OCI-LY1 (cell line): ENCODE data around the gene PNRC1.
"Not testable (repeated sequence)": the region's sequence is repeated elsewhere in the genome, so short reads cannot be mapped to it uniquely, and the experiment has no call there.

ENCODE experiments used
- H2AFZ ChIP-seq: fragments of 200-600 bp; sonication (generic), shearing (Covaris generic); 2 replicates; pipeline ENCODE4 v1.6.0; 2014; ENCODE audit warnings: antibody characterized with exemption, mild to moderate bottlenecking, low read length
- H3F3A ChIP-seq: fragments of 200-600 bp; sonication (generic), shearing (Covaris generic); 2 replicates; pipeline ENCODE4 v1.6.0; 2014; ENCODE audit warnings: mild to moderate bottlenecking, antibody characterized with exemption, low read length, moderate library complexity; ENCODE audit not compliant: insufficient read depth
- H3K27ac ChIP-seq: fragments of 200-600 bp; sonication (generic); 2 replicates; pipeline ENCODE4 v1.5.1; 2014; ENCODE audit warnings: low read length, mixed run types, mild to moderate bottlenecking, low read depth; ENCODE audit not compliant: poor library complexity, severe bottlenecking
- H3K27me3 ChIP-seq: fragments of 200-600 bp; sonication (generic); 2 replicates; pipeline ENCODE4 v1.6.0; 2014; ENCODE audit warnings: antibody characterized with exemption, mild to moderate bottlenecking, low read length, moderate library complexity; ENCODE audit not compliant: insufficient read depth
- H3K36me3 ChIP-seq: fragments of 200-600 bp; sonication (generic); 2 replicates; pipeline ENCODE4 v1.6.1; 2014; ENCODE audit warnings: mild to moderate bottlenecking, antibody characterized with exemption, low read length, moderate library complexity, mixed read lengths; ENCODE audit not compliant: insufficient read depth
- H3K4me1 ChIP-seq: fragments of 200-600 bp; sonication (generic); 2 replicates; pipeline ENCODE4 v1.5.1; 2014; ENCODE audit warnings: mild to moderate bottlenecking, low read length, moderate library complexity; ENCODE audit not compliant: insufficient read depth, severe bottlenecking
- H3K4me2 ChIP-seq: fragments of 200-600 bp; sonication (generic), shearing (Covaris generic); 2 replicates; pipeline ENCODE4 v1.6.1; 2014; ENCODE audit warnings: low read length
- H3K4me3 ChIP-seq: fragments of 200-600 bp; sonication (generic); 2 replicates; pipeline ENCODE4 v1.5.1; 2014; ENCODE audit warnings: low read length, low read depth, mild to moderate bottlenecking, mixed read lengths; ENCODE audit not compliant: poor library complexity, severe bottlenecking
- H3K79me2 ChIP-seq: fragments of 200-600 bp; shearing (Covaris generic); 2 replicates; pipeline ENCODE4 v1.6.1; 2016; ENCODE audit warnings: mixed run types, low read length, mixed read lengths; ENCODE audit not compliant: insufficient read depth
- H3K9ac ChIP-seq: fragments of 200-600 bp; sonication (generic), shearing (Covaris generic); 2 replicates; pipeline ENCODE4 v1.6.1; 2014; ENCODE audit warnings: mild to moderate bottlenecking, low read length, mixed read lengths
- H3K9me2 ChIP-seq: fragments of 200-600 bp; sonication (generic), shearing (Covaris generic); 2 replicates; pipeline ENCODE4 v1.6.1; 2014; ENCODE audit warnings: low read depth, mild to moderate bottlenecking, low read length, mixed read lengths
- H3K9me3 ChIP-seq: fragments of 200-600 bp; shearing (Covaris generic); 2 replicates; pipeline ENCODE4 v1.6.1; 2014; ENCODE audit warnings: low read length, mixed read lengths
- H4K20me1 ChIP-seq: fragments of 200-600 bp; sonication (generic), shearing (Covaris generic); 2 replicates; pipeline ENCODE4 v1.6.0; 2016; ENCODE audit warnings: mild to moderate bottlenecking, low read length; ENCODE audit not compliant: insufficient read depth
- EZH2 ChIP-seq: fragments of 200-600 bp; sonication (generic), shearing (Covaris generic); IDR thresholded peaks from 2 replicates; pipeline ENCODE4 v1.8.0; 2017; ENCODE audit warnings: borderline replicate concordance, mixed run types, mild to moderate bottlenecking, antibody characterized with exemption, low read length, moderate library complexity, mixed read lengths
- TF ChIP-seq, protein P1 (sequence below): fragments of 200-600 bp; sonication (generic), shearing (Covaris generic); IDR thresholded peaks from 2 replicates; pipeline ENCODE4 v1.5.1; 2017; ENCODE audit warnings: mild to moderate bottlenecking, antibody characterized with exemption, low read length, moderate library complexity, mixed read lengths

Gene PNRC1

DNA sequence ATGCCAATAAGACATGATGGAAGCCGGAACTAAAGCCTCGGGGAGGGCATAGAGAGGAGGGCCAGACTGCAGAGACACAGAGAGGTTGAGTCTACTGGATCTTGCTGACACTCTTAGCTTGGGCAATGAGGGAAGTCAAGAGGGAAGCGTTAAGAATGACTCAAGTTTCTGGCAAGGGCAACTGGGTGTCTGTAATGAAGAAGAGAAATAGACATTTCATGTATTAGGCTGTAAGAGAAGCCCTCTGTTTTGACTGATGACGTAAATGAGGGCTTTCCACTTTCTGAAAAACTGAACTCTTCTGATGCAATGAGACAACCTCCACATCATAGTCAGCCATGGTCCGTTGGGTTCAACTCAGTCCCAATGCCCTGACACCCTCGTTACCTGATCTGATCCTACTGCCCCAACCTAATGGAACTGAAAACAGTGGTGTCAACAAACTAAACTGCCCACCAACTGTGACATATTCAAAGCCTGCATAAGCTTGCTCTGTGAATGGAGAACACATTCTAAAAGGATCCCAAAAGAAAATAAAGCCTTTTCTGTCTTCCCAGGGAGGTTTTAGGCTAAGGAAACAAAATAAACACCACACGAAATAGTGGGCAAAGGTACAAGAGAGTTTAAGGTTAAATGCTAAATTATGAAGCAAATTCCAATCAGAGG, 45.8 kb upstream of the PNRC1 start:
- H3K4me3 ChIP-seq, result no peak overlapping the region
- H3K9ac ChIP-seq, result no peak overlapping the region
- TF ChIP-seq, protein P1, sequence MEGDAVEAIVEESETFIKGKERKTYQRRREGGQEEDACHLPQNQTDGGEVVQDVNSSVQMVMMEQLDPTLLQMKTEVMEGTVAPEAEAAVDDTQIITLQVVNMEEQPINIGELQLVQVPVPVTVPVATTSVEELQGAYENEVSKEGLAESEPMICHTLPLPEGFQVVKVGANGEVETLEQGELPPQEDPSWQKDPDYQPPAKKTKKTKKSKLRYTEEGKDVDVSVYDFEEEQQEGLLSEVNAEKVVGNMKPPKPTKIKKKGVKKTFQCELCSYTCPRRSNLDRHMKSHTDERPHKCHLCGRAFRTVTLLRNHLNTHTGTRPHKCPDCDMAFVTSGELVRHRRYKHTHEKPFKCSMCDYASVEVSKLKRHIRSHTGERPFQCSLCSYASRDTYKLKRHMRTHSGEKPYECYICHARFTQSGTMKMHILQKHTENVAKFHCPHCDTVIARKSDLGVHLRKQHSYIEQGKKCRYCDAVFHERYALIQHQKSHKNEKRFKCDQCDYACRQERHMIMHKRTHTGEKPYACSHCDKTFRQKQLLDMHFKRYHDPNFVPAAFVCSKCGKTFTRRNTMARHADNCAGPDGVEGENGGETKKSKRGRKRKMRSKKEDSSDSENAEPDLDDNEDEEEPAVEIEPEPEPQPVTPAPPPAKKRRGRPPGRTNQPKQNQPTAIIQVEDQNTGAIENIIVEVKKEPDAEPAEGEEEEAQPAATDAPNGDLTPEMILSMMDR, result no peak
- TF ChIP-seq EZH2, result no peak
- H3F3A ChIP-seq, result no peaks in the 10 kb centered on the region
- H2AFZ ChIP-seq, result no peak overlapping the region
- H3K9me3 ChIP-seq, result peaks cover 12% of the 10 kb centered on the region
- no peaks in the 10 kb centered on the region for H3K4me1 ChIP-seq
- H3K36me3 ChIP-seq, result no peaks in the 10 kb centered on the region
- no peaks in the 10 kb centered on the region for H3K9me2 ChIP-seq
- no peaks in the 10 kb centered on the region; the same call in 1 of the 2 replicates for H3K27me3 ChIP-seq
- H3K4me2 ChIP-seq, result no peak overlapping the region
- no peak overlapping the region for H3K27ac ChIP-seq
- H3K79me2 ChIP-seq, result no peaks in the 10 kb centered on the region
- no peaks in the 10 kb centered on the region for H4K20me1 ChIP-seq

DNA sequence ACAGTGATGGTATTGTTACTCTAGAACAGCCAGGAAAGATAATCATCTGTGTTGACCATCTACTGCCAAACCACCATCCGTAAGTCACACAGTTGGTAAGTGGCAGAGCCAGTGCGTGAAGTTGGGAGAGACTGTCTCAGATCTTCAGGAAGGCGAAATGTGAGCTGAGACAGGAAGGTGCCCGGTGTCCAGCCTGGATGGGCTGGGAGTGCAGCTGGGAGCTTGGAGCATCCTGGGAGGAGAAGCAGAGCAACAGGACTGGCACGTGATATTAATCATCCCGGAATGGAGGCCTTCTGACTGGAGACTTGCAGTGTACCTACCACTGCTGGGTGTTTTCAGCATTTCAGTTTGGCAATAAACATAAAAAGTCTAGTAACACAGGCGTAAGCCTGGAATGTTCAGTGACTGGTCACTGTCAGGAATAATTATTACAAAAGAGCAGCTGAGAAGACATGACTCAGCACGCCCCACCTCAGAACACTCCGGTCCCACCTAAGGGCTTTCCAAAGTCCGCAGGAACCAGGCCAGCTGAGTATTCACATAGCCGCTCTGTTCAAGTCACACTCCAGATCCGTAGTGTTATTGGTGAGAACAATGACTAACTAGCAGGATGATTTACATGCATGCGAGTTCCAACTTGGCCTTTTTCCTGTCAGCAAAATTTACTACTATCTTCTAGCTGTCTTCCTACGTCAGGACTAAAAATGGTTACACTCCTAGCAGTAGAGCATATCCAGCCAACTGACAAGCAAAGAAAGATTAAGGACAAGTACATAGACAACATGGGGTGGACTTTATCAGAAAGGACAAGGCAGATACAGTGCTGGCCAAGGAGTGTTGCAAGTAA, 45.1 kb upstream of the PNRC1 start:
- Histone ChIP-seq H3K9ac (no peak overlapping the region), H3K4me1 (no peaks in the 10 kb centered on the region), H3K4me3 (no peak overlapping the region), H3K27me3 (no peaks in the 10 kb centered on the region; the same call in 1 of the 2 replicates), H3F3A (no peaks in the 10 kb centered on the region), H3K36me3 (no peaks in the 10 kb centered on the region), H4K20me1 (no peaks in the 10 kb centered on the region), H3K4me2 (no peak overlapping the region), H3K79me2 (no peaks in the 10 kb centered on the region), H3K9me3 (peaks cover 12% of the 10 kb centered on the region), H3K27ac (no peak overlapping the region), H3K9me2 (no peaks in the 10 kb centered on the region), H2AFZ (no peak overlapping the region)
- TF ChIP-seq EZH2, result no peak
- TF ChIP-seq, protein P1, result no peak

DNA sequence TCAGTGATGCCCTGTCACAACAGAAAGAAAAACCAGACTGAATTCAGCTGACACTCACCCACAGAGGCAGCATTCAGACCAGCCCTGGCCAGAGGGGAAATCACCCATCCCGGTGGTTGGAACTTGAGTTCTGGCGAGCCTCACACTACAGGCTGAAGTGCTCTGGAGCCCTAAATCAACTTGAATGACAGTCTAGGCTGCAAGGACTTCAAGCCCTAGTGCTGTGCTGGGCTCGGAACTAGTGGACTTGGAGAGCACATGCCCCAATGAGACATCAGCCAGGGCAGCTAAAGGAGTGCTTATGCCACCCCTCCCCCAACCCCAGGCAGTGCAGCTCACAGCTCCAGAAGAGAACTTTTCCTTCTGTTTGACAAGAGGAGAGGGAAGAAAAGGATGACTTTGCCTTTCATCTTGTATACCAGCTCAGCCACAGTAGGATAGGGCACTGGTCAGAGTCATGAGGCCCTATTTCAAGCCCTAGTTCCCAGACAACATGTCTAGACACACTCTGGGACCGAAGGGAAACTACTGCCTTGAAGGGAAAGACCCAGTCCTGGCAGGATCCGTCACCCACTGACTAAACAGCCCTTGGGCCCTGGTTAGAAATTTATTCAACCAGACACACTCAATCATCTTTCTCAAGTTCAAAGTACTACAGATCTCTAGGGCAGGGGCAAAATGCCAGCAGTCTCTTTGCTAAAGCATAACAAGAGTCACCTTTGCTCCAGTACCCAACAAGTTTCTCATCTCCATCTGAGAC, 43.2 kb upstream of the PNRC1 start:
- Histone ChIP-seq H4K20me1 (no peaks in the 10 kb centered on the region), H3K27me3 (no peaks in the 10 kb centered on the region; the same call in 1 of the 2 replicates), H3F3A (no peaks in the 10 kb centered on the region), H3K9ac (no peak overlapping the region), H3K4me2 (no peak overlapping the region), H3K9me3 (peaks cover 12% of the 10 kb centered on the region), H3K27ac (no peak overlapping the region), H3K36me3 (no peaks in the 10 kb centered on the region), H2AFZ (no peak overlapping the region), H3K9me2 (no peaks in the 10 kb centered on the region), H3K4me3 (no peak overlapping the region), H3K4me1 (no peaks in the 10 kb centered on the region), H3K79me2 (no peaks in the 10 kb centered on the region)
- TF ChIP-seq, protein P1, result no peak

GRCh38 chr6:89037901-89038293, 42.7 kb upstream of the PNRC1 start:
- not testable (repeated sequence) for H3K4me3 ChIP-seq, H3K36me3 ChIP-seq, H3K9ac ChIP-seq, H3K9me2 ChIP-seq, H4K20me1 ChIP-seq, H3K27me3 ChIP-seq, H2AFZ ChIP-seq, H3K4me1 ChIP-seq, H3F3A ChIP-seq, H3K27ac ChIP-seq, H3K4me2 ChIP-seq, H3K79me2 ChIP-seq
- peaks cover 12% of the 10 kb centered on the region for H3K9me3 ChIP-seq
